K562 (cell line): ENCODE data around the gene CENPX. TPM values are rescaled to one million over a fixed set of nuclear protein-coding genes. Genes with fewer than 3 reads are reported as not detected.
A peak's percentile ranks its signal among the peaks of the same experiment; 100 is the strongest.

Experiments used
- BCLAF1 ChIP-seq, 2 experiments: fragments of 450-650 bp in 1 of 2; IDR thresholded peaks; 2 replicates each; pipeline ENCODE4 v1.6.1; 2011 to 2017; ENCODE audit warnings: low read depth in 2 of 2, antibody characterized with exemption in 1 of 2, borderline replicate concordance in 1 of 2, low read length in 1 of 2, mild to moderate bottlenecking in 1 of 2, mixed read lengths in 1 of 2; ENCODE audit not compliant: control insufficient read depth in 1 of 2
- BRD4 ChIP-seq: fragments of 200-600 bp; sonication (generic); IDR thresholded peaks from 2 replicates; pipeline ENCODE4 v1.6.1; 2017; ENCODE audit warnings: inconsistent platforms
- BRF1 ChIP-seq: IDR thresholded peaks from 3 replicates; pipeline ENCODE4 v1.6.1; 2011; ENCODE audit warnings: borderline replicate concordance, mild to moderate bottlenecking; ENCODE audit not compliant: insufficient read length; ENCODE audit errors: extremely low read depth
- CREB1 ChIP-seq, 2 experiments: sonication (generic) in 1 of 2; formaldehyde crosslinking in 1 of 2; IDR thresholded peaks; 2 replicates each; pipeline versions ENCODE4 v1.6.1 to v1.8.0; 2012 to 2022; ENCODE audit warnings: inconsistent platforms in 1 of 2, mild to moderate bottlenecking in 1 of 2, missing genetic modification reagents in 1 of 2, moderate library complexity in 1 of 2
- E2F8 ChIP-seq: fragments of 450-650 bp; IDR thresholded peaks from 2 replicates; pipeline ENCODE4 v1.7.1; 2018; ENCODE audit warnings: mild to moderate bottlenecking, low read depth; ENCODE audit not compliant: partially characterized antibody
- GATA2 ChIP-seq: sonication (generic); formaldehyde crosslinking; IDR thresholded peaks from 2 replicates; pipeline ENCODE4 v1.4.0; 2020; ENCODE audit warnings: mild to moderate bottlenecking, missing genetic modification reagents
- HNRNPL ChIP-seq: fragments of 200-400 bp; formaldehyde crosslinking; IDR thresholded peaks from 2 replicates; pipeline ENCODE4 v1.6.1; 2017; ENCODE audit warnings: low read depth, mild to moderate bottlenecking, low read length
- KDM1A ChIP-seq, 2 experiments: fragments of 450-650 bp; IDR thresholded peaks; 2 replicates each; pipeline ENCODE4 v1.6.1; 2016; ENCODE audit warnings: mild to moderate bottlenecking in 2 of 2
- L3MBTL2 ChIP-seq: fragments of 450-650 bp; IDR thresholded peaks from 2 replicates; pipeline ENCODE4 v1.6.1; 2016; ENCODE audit warnings: mild to moderate bottlenecking, moderate library complexity
- MBD2 ChIP-seq: sonication (generic); IDR thresholded peaks from 2 replicates; pipeline ENCODE4 v1.6.1; 2016; ENCODE audit warnings: low read depth, borderline replicate concordance
- PTTG1 ChIP-seq: fragments of 450-650 bp; IDR thresholded peaks from 2 replicates; pipeline ENCODE4 v1.6.1; 2016; ENCODE audit warnings: low read depth, mild to moderate bottlenecking, missing genetic modification characterization, missing compliant biosample characterization
- SLC30A9 ChIP-seq: fragments of 250-450 bp; sonication (Bioruptor Pico); IDR thresholded peaks from 2 replicates; pipeline ENCODE4 v1.8.0; 2022; ENCODE audit warnings: mild to moderate bottlenecking, moderate library complexity
- SUPT5H ChIP-seq: fragments of 450-650 bp; IDR thresholded peaks from 2 replicates; pipeline ENCODE4 v1.6.1; 2016
- THRAP3 ChIP-seq: fragments of 450-650 bp; IDR thresholded peaks from 2 replicates; pipeline ENCODE4 v1.6.1; 2016; ENCODE audit warnings: mild to moderate bottlenecking, inconsistent platforms, borderline replicate concordance
- ZNF143 ChIP-seq: sonication (generic); formaldehyde crosslinking; IDR thresholded peaks from 2 replicates; pipeline ENCODE4 v1.9.0; 2022; ENCODE audit warnings: mild to moderate bottlenecking, missing genetic modification reagents
- ZNF354B ChIP-seq: fragments of 250-450 bp; sonication (Bioruptor Pico); IDR thresholded peaks from 2 replicates; pipeline ENCODE4 v1.4.0; 2020
- polyA plus RNA-seq, 8 experiments: library from polyadenylated mRNA; depleted of rRNA in 4 of 8; stranded (reverse) in 5 of 8; unstranded in 3 of 8; fragments of >200 nt; fragmentation: Nextera tagmentation in 2 of 8; fragmentation: Illumina TruSeq in 1 of 8; extraction: Ambion mirVana in 2 of 8; extraction: Trizol in 1 of 8; gene quantifications; 2 replicates each; pipeline versions ENCODE4 v1.2.1 to v1.2.3, GENCODE V29; 2011 to 2014; ENCODE audit warnings: inconsistent platforms in 1 of 8, missing spikeins in 1 of 8
- total RNA-seq, 7 experiments: library from RNA; depleted of rRNA in 6 of 7; stranded (reverse); fragments of >200 nt in 6 of 7; fragmentation: Illumina TruSeq in 2 of 7; extraction: Trizol in 2 of 7; gene quantifications; 2 replicates each; pipeline versions ENCODE4 v1.2.1 to v1.2.3, GENCODE V29; 2011 to 2021; ENCODE audit warnings: low replicate concordance in 1 of 7
- TF ChIP-seq, protein P1 (sequence below): IDR thresholded peaks from 2 replicates; pipeline ENCODE4 v1.6.1; 2011; ENCODE audit warnings: borderline replicate concordance, low read depth, mild to moderate bottlenecking, moderate library complexity, low read length; ENCODE audit not compliant: insufficient read depth, poor library complexity, severe bottlenecking
- TF ChIP-seq, protein P2 (sequence below): sonication (generic); formaldehyde crosslinking; IDR thresholded peaks from 2 replicates; pipeline ENCODE4 v1.5.0; 2020; ENCODE audit warnings: missing genetic modification reagents

Gene CENPX
- total and polyA plus RNA-seq, 9 of the 15 experiments (the other 6 are each of a cell fraction or from before 2014, with no cell fraction given): 32.7 to 352 (median 127) TPM

- TF ChIP-seq, protein P1, sequence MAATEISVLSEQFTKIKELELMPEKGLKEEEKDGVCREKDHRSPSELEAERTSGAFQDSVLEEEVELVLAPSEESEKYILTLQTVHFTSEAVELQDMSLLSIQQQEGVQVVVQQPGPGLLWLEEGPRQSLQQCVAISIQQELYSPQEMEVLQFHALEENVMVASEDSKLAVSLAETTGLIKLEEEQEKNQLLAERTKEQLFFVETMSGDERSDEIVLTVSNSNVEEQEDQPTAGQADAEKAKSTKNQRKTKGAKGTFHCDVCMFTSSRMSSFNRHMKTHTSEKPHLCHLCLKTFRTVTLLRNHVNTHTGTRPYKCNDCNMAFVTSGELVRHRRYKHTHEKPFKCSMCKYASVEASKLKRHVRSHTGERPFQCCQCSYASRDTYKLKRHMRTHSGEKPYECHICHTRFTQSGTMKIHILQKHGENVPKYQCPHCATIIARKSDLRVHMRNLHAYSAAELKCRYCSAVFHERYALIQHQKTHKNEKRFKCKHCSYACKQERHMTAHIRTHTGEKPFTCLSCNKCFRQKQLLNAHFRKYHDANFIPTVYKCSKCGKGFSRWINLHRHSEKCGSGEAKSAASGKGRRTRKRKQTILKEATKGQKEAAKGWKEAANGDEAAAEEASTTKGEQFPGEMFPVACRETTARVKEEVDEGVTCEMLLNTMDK: peak; percentile 3
- TF ChIP-seq L3MBTL2 (peak; percentile 90), MBD2 (peak; percentile 16; the same call in 1 of the 2 replicates), SLC30A9 (CRISPR knock-in tag) (no peak), HNRNPL (0 out of 2 replicates have a peak, but pooled peaks have one; percentile 25), BRD4 (no peak), THRAP3 (no peak), KDM1A (IDR thresholded peaks at IDR 0.05) (no peak), ZNF354B (CRISPR knock-in tag) (no peak), GATA2 (no peak), BCLAF1 (IDR thresholded peaks at IDR 0.05; ENCODE audit: borderline replicate concordance in 1 of 2, control insufficient read depth in 1 of 2, low read depth in 2 of 2, low read length in 1 of 2) (no peak), PTTG1 (tag) (no peak), E2F8 (no peak), BRF1 (no peak), SUPT5H (peak; percentile 82), ZNF143 (CRISPR knock-in tag) (no peak), CREB1 (IDR thresholded peaks at IDR 0.05) (peak; percentile 81), CREB1 (CRISPR knock-in tag; IDR thresholded peaks at IDR 0.05) (peak; percentile 88)
- TF ChIP-seq, protein P2, sequence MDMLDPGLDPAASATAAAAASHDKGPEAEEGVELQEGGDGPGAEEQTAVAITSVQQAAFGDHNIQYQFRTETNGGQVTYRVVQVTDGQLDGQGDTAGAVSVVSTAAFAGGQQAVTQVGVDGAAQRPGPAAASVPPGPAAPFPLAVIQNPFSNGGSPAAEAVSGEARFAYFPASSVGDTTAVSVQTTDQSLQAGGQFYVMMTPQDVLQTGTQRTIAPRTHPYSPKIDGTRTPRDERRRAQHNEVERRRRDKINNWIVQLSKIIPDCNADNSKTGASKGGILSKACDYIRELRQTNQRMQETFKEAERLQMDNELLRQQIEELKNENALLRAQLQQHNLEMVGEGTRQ: peak; percentile 97
These were observed 45.4 kb downstream of the CENPX start, which contains the start of gene ASPSCR1 (continued) for GRCh38 chr17:81977211-81977808.
